KOPT-K1 (cell line): Measurements from ENCODE around the gene ZNF274.
A peak's percentile ranks its signal among the peaks of the same experiment; 100 is the strongest.
"Not testable (repeated sequence)": the region's sequence is repeated elsewhere in the genome, so short reads cannot be mapped to it uniquely, and the experiment has no call there.

Experiments used
- H3K27ac ChIP-seq: fragments of 200-600 bp; sonication (generic); 2 replicates; pipeline ENCODE4 v1.5.1; 2016; ENCODE audit warnings: antibody characterized with exemption, mild to moderate bottlenecking, low read depth, low read length; ENCODE audit not compliant: poor library complexity, severe bottlenecking
- H3K36me3 ChIP-seq: fragments of 200-600 bp; sonication (generic); 2 replicates; pipeline ENCODE4 v1.5.1; 2017; ENCODE audit warnings: antibody characterized with exemption, mild to moderate bottlenecking, low read length, moderate library complexity; ENCODE audit not compliant: insufficient read depth
- H3K9me3 ChIP-seq: fragments of 200-600 bp; sonication (generic); 2 replicates; pipeline ENCODE4 v1.5.1; 2017; ENCODE audit warnings: antibody characterized with exemption, low read length, mild to moderate bottlenecking; ENCODE audit not compliant: insufficient read depth, poor library complexity, severe bottlenecking

Gene ZNF274

DNA sequence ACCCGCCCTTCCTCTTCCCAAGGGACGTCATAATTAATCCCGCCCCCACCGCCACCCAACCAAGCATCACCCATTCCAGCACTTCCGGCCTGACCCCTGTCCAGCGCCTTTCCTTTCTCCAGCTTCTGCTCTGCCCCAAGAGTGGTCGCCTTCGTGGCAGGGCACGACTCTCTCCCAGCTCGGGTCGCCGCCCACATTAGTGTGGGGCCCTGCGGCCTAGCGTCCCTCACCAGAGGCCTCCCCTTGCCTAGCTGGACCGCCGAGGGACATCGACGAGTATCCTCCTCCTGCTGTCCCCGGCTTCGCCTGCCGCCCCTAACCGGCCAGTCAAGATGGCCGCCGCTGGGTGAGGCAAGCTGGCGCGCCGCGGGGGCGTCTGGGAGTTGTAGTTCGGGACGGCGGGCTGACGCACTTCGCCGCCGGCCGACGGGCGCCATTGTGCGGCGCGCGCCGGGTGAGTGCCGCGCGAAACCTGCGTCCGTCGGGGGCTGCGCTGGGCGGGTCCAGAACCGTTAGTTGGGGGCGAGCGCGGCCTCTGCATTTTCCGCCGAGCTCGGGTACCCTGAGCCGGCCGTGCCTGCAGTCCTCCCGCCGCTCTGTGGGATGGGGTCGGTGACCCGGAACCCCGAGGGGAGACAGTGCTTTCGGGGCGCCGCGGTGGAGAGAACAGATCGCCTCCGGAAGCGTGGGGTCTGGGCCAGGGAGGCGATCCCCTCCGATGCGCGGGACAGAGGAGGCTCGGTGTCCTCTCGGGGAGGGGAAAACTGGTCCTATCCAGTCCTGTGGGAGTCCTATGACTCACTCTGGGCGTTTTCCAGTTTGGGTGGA, at the start of gene ZNF274:
ZNF274 (plus strand) TSS at position 73 of the 828 bp plus-strand sequence. CDS start 905 bp downstream, outside the sequence.
- peak within 1 kb of the TSS; percentile 82 for H3K27ac ChIP-seq
- peaks cover 96% of the 10 kb centered on the region for H3K9me3 ChIP-seq
- H3K36me3 ChIP-seq: peaks cover 24% of the 10 kb centered on the region

DNA sequence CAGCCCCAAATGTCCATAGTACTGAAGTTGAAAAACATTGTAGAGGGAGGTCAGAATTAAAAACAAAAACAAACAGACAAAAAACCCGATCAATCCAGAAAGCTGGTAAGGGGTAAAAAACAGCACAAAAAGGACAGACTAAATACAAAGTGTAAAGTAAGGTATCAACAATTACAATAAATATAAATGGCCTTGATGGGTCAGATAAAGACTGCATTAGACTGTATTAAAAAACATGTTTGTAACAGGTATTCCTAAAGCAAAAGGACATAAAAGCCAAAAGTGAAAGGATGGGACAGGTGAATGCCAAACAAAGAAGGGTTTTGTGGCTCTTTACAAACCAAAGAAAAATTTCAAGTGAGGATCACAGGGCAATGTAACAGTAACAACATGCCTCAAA, 48.6 kb upstream of the ZNF274 start:
- Histone ChIP-seq H3K9me3 (peaks cover 100% of the 10 kb centered on the region), H3K36me3 (peaks cover 95% of the 10 kb centered on the region), H3K27ac (no peak overlapping the region)

DNA sequence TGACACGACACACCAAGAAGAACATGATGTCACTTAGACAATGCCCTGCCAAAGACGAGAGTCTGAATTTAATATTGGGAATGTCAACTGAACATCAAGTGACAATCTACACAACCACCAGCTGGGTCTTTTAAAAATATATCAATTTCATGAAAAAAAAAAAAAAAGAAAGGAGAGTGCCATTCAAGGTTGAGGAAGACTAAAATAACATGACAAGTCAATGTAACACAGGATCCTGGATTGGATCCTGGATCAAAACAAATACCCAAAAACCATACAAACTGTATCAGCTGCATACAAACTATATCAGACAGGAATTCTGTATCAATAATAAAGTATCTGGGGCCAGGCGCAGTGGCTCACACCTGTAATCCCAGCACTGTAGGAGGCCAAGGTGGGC, 37.0 kb upstream of the ZNF274 start:
- H3K27ac ChIP-seq: no peak overlapping the region

DNA sequence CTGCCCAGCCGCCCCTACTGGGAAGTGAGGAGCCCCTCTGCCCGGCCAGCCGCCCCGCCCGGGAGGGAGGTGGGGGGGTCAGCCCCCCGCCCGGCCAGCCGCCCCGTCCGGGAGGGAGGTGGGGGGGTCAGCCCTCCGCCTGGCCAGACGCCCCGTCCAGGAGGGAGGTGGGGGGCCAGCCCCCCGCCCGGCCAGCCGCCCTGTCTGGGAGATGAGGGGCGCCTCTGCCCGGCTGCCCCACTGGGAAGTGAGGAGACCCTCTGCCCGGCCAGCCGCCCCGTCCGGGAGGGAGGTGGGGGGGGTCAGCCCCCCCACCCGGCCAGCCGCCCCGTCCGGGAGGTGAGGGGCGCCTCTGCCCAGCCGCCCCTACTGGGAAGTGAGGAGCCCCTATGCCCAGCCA, 35.4 kb upstream of the ZNF274 start:
- Histone ChIP-seq H3K9me3 (peaks cover 46% of the 10 kb centered on the region), H3K36me3 (peaks cover 23% of the 10 kb centered on the region)
- H3K27ac ChIP-seq: not testable (repeated sequence)

More for the DNA sequence above, 37.0 kb upstream of the ZNF274 start:
- peaks cover 39% of the 10 kb centered on the region for H3K36me3 ChIP-seq
- H3K9me3 ChIP-seq: peaks cover 63% of the 10 kb centered on the region

DNA sequence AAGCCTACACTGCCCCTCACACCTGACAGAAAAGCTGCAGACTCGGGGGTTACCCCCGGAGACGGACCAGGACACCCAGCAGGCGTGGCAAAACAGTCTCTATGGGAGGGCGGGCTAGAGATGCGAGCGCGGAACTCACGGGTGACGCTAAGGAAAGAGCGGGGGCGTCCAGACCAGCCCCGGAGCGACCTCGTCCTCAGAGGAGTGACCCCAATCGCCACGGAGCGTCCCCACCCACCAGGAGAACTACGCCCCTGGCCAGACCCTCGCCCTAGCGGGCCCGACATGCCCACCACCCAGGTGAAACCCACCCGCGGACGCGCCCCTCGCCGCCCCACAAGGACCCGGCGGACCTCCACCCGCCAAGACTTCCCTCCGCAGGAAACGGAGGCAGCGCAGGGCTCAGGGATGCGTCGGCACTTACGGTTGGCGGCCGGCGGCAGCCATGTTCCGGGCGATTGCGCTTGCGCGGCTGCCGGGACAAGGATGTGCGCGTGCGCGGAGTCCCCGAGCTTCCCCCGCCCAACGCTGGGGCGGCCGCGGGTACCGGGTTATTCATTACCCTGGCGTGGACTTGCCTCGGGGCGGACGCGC, 32.4 kb upstream of the ZNF274 start, which contains the start of gene ZNF329:
ZNF329 (minus strand) TSS at position 462 of the 594 bp plus-strand sequence. CDS start 21,286 bp downstream, outside the sequence.
- peak within 1 kb of the TSS; percentile 83 for H3K27ac ChIP-seq
- peaks cover 13% of the 10 kb centered on the region; the same call in 1 of the 2 replicates for H3K36me3 ChIP-seq
- H3K9me3 ChIP-seq: peaks cover 26% of the 10 kb centered on the region

DNA sequence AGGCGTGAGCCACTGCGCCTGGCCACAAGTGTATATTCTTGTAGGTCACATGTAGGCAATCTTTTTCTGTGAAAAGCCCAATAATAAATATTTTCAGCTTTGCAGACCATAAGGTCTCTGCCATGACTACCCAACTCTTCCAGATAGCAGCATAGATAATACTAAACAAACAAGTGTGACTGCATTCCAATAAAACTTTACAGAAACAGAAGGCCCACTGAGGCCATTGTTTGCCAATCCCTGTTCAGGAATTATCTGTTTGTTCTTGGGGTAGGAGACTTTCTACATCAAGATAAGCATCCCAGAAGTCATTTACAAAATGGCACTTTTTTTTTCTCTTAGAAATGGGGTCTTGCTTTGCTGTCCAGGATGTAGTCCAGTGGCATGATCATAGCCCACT, 29.5 kb upstream of the ZNF274 start:
- peaks cover 9% of the 10 kb centered on the region for H3K9me3 ChIP-seq
- H3K36me3 ChIP-seq: 0 out of 2 replicates have a peak, but pooled peaks cover 3% of the 10 kb centered on the region
- no peak overlapping the region for H3K27ac ChIP-seq

DNA sequence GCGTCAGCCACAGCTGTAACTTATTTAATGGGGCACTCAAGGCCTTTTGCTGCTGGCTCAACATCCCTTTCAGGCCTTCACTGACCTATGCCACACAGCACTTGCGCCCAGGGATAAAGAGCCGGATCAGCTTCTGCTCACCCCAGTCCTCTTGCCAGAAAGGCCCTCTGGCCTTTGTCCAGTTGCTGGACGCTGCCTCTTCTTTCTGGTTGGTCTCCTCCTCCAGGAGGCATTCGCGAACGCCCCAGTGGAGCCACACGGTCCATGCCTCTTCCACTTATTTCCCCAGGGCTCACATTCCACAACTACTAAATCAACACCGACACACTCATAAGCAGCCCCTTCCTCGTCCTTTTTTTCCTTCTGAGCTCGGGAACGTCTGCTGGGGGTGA, 28.6 kb upstream of the ZNF274 start:
- Histone ChIP-seq H3K27ac (peak overlapping the region; percentile 65), H3K9me3 (no peaks in the 10 kb centered on the region), H3K36me3 (no peaks in the 10 kb centered on the region)

DNA sequence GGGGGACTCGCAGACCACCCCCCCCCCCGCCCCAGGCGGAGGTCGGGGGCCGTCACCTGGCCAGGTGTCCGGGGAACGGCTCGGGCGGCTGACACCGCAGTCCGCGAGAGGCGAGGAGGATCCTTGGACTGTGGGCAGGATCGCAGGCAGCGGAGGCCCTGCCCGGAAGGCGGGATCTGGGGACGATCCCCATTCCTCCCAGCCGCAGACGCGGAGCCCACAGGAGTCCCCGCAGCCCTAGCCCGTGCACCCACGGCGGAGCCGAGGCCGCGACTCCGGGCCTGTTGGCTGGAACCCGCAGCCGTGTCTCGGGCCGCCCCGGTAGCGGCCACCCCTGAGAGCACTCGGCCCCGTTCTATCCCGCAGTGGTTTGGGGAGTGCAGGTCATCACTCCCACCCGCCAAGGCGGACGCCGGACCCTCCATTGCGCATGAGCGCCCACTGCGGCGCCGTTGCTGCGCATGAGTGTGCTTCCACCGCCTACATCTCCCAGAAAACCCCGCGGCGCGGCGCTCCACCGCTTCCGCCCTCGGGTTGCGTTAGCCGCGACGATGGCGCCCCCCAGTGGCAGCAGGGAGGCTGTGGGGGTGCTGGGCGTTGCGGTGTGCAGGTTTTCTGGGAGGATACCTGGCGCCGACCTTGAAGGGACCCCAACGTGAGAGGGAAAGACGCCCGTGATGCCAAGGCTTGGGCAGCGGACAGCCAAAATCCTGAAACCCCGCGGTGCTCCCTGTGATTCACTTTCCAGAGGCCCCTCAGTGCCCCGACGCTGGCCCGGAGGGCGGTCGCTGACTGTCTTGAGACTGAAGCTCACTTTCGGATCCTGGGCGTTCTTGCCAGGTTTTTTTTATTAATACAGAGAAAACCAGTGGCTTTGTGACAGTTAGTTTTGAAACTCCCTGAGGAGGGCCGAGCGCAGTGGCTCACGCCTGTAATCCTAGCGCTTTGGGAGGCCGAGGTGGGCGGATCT, 27.9 kb upstream of the ZNF274 start:
- Histone ChIP-seq H3K36me3 (no peaks in the 10 kb centered on the region), H3K9me3 (peaks cover 2% of the 10 kb centered on the region), H3K27ac (peak overlapping the region; percentile 65)

DNA sequence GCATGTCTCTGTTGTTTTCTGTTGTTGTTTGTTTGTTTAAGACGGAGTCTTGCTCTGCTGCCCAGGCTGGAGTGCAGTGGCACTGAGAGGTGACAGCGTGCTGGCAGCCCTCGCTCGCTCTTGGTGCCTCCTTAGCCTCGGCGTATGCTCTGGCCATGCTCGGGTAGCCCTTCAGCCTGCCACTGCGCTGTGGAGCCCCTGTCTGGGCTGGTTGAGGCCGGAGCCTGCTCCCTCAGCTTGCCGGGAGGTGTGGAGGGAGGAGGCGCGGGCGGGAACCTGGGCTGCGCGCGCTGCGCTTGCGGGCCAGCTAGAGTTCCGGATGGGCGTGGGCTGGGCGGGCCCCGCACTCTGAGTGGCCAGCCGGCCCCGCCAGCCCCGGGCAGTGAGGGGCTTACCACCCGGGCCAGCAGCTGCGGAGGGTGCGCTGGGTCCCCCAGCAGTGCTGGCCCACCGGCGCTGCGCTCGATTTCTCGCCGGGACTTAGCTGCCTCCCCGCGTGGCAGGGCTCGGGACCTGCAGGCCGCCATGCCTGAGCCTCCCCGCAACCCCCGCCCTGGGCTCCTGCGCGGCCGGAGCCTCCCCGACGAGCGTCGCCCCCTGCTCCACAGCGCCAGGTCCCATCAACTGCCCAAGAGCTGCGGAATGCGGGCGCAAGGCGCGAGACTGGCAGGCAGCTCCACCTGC, 25.7 kb upstream of the ZNF274 start:
- Histone ChIP-seq H3K9me3 (peaks cover 13% of the 10 kb centered on the region), H3K27ac (no peak overlapping the region)

DNA sequence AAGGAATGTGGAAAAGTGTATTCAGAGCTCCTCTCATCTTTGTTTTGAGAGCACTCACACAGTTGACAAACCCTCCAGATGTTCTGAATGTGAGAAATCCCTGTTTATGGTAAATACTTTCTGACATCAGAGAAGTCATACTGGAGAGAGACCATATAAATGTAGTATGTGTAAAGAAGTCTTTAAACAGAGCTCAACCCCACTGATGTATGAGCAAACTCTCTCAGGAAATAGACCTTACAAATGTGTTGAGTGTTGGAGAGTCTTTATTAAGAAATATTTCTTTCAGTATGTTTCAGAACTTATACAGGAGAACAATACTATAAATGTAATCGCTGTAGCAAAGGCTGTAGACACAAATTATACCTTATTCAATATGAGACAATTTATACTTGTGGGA, 16.6 kb upstream of the ZNF274 start:
- no peak overlapping the region for H3K27ac ChIP-seq
- peaks cover 80% of the 10 kb centered on the region for H3K9me3 ChIP-seq
- no peaks in the 10 kb centered on the region for H3K36me3 ChIP-seq

More for the DNA sequence above, 25.7 kb upstream of the ZNF274 start:
- H3K36me3 ChIP-seq: no peaks in the 10 kb centered on the region

DNA sequence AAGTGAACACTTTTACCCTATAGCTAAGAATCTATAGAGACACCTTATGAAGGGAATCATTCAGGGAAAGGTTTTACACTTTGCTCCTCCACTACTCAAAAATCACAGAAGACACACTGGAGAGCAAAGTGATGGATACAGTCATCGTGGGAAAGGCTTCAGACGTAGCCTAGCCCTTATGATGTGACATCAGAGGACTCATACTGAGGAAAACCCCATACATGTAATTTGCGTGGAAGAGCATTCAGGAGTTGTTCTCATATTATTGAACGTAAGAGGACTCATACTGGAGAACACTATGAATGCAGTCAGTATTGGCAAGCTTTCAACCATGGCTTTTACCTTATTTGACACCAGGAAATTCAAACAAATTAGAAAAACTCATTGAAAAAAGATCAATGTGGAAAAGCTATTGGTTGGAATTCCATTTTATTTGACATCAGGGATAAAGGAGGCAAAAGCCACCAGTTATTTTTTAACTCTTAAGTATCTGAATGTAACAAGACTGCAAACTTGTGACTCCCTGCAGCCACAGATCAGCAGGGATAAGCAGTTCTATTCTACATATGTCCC, 16.1 kb upstream of the ZNF274 start:
- Histone ChIP-seq H3K9me3 (peaks cover 80% of the 10 kb centered on the region), H3K36me3 (no peaks in the 10 kb centered on the region), H3K27ac (no peak overlapping the region)

DNA sequence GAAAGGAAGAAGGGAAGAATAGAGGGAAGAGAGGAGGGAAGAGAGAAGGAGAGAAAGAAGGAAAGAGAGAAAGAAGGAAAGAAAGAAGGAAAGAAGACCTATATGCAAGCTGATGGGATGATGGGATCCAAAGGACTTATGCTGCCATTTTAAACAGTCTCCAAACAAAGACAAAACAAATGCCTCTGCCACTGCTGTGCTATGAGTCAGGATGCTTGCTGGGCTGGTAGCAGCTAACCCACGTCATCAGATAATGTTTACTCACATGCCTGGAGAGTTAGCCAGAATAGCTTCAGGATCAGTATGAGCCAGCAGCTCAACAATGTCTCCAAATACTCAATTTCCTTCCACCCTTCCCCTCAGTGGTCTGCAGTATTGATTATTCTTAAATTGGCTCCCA, 12.0 kb upstream of the ZNF274 start:
- Histone ChIP-seq H3K27ac (no peak overlapping the region), H3K9me3 (peaks cover 68% of the 10 kb centered on the region), H3K36me3 (no peaks in the 10 kb centered on the region)

DNA sequence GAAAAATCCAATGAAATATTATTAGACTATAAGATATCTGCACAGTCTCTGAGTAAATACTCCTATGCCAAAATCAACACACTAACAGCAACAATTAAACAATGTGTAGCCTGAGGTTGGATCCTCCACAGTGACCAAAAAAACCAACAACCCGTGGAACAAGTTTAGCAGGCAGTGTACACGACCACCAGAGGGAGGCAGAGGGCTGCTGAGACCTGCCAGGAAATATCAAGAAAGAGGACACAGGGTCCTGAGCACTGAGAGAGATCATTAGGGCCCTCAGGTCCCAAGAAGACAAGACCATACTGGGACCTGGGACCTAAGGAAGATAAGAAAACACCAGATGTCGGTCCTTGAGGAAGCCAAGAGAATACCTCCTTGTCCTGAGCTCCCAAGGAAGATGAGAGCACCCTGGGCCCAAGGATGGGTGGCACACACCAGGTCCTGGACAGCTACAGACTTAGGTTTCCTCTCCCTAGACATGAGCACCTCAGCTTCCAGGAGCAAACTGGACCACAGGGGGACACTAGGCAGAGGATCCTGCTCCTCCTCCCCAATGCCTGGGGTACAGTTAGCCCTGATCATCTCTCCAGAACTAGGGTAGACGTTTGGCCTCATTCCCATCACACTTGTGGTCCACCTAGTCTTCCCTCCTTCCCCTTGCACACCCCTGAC, 822 bp upstream of the ZNF274 start:
- peaks cover 14% of the 10 kb centered on the region for H3K36me3 ChIP-seq
- peaks cover 96% of the 10 kb centered on the region for H3K9me3 ChIP-seq
- H3K27ac ChIP-seq: peak overlapping the region; percentile 82
